ENCODE measurements around the gene NRP1.

NRP1 gene

DNA sequence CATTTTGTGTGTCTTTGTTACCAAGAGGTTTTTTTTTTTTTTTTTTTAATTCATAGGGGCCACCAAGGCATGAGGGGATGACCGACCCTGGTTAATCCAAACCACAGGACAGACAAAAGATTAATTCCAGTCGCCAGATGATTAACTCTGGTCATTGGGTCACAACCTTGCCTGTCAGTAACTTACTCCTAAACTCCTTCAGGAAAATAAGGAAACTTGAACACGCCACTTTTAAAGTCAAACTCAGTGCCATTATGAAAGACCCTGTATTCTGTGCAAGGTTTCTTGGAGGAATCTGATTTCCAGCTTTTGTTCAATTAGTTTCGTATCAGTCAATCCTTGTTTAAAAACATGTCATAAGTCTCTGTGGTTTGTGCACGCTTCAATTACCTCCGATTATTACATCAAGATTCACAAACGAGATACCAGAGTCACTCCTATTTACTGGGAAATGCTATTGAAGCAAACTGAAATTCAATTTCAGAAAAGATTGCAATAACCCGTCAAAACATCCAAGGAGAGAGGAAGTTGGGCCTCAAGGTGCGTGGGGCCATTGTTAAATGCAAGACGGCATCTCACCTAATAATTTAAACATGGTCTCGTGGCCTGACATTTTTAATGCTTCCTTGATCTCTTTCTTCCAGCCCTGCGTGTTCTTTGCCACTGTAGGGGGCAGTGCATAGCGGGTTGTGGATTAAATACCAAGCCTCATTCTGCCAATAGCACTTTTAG lies 44.0 kb downstream of the NRP1 start:
- no peak for DNase-seq (ENCODE audit: low read depth in 2 of 2)

DNA sequence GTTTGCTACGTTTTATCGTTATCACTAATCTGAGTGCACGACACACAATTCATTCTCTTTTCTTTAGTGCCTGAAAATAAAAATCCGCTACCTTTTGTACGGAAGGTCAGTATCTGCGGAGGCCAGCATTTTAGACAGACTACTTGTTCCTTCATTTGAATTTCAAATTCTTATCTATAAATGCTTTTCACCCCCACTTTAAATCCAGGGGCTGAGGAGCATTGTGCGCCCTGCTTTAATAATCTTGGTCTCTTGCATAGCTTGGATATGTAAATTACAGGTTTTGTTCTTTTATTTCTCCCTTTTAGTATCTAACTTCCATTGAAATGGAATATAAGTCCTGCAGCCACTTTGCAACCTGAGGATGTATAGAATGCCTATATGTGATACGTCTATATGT lies 44.7 kb downstream of the NRP1 start:
- DNase-seq (ENCODE audit: low read depth in 2 of 2): no peak

DNA sequence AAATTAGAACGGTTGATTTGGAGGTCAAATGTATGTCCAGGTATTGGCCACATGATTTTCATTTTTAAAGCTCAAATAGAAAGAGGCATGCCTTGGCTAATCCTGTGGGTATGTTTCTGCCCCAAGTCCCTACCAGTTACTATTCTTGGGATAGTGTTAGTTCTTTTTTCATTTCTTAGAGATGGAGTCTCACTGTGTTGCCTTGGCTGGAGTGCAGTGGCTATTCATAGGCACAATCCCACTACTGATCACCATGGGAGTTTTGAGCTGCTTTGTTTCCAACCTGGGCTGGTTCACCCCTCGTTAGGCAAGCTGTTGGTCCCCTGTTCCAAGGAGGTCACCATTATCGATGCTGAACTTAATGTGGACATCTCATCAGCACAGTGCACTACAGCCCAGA lies 46.3 kb downstream of the NRP1 start:
- no peak for DNase-seq (ENCODE audit: low read depth in 2 of 2)

DNA sequence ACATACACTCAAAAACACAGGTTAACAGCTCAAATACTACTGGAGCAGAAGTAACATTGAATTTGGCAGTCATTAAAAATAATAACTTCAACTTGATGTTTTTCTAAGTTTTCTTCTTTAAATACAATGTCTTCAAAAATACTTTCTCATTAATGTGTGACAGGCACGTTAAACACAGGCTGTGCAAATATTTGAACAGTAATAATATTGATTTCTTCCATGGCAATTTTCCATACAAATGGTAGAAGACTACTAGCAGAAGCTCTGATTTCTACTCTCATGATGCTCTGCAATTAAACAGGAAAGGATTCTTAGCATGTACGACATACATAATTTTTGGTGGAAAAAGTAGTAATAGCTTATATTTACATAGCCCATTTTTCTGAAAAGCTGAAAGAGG lies 47.4 kb downstream of the NRP1 start:
- DNase-seq (ENCODE audit: low read depth in 2 of 2): no peak

DNA sequence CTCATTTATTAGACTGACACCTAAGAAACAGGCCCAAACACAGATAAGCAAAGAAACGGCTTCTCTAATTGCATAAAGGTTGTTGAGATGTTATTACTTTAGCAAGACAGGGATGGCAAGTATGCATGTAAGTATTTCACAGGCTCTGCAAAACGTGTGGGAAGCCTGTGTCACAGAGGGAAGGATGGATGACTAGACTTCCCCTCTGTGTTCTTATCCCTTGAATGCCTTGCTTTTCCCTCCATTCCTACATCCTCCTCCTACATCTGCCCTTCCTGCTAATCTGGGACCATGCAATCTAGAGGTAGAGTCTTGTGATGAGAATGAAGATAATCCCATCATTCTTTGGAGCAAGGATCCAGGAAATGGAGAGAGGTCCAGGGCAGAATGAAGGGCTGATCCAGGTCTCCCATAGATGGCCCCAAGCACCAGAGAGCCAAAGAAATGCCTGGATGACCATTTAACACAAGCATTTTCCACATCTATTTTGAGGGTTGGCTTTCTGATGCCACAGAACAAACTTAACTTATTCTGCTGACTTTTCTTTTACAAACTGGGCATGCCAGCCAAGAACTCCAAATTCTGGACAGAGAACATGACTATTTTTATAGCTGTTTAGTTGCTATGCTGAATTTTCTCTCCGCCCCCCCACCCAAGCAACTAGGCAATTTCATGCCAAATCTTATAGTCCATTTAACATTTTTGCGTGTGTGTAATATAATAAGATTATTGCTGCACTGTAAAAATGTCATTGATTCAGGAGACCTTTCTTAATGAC lies 48.1 kb downstream of the NRP1 start:
- no peak for DNase-seq (ENCODE audit: low read depth in 2 of 2)

DNA sequence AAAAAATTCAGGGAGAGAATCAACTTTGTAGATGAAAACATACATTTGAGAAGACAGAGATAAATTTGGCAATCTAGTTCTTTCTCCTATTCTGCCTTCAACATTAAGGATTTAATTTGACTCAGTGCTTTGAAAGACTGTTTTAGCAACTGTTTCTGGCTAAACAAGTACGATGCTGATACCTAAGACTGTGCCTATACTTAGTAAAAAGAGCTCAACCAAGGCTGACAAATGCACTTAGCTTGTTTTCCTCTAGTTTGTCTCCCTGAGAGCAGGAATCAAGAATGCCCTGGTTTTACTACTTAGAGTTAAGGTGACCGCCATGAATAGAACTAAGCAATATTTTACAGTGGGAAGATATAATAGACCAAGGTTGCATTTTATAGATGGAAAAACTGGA lies 49.5 kb downstream of the NRP1 start:
- DNase-seq (ENCODE audit: low read depth in 2 of 2): no peak

DNA sequence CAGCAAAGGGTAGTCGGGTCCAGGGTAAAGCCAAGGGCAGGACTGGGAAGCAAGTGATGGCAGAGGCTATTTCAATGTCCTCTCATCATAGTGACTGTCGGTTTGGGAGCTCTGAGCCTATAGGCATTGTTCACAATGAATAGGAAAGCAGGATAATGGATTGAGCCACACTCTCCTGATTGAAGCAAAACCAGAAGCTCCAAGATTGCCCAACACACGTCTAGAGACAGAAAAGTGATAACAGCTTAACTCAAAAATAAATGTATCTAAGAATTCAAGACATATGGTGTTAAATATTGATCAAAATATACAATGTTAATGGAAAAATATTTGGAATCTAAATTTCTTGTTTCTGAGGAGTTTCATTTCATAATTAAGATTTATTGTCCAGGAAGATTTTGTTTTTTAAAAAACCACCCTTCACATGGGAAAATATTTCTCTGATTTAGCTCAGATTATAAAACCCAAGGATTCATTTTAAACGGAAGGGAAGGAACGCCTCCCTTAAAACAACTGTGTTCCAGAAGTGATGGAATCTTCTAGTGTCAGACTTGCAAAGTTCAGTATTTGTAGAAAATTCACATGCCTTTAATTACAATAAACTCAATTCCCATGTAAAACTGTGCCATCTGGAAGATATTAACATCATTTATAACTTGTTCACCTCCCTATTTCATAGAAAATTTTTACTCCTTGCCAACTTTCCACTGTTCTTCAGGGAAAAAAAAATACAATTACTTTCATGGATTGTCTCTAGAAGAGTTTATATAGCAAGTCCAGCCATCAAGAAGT lies 54.5 kb downstream of the NRP1 start:
- no peak for DNase-seq (ENCODE audit: low read depth in 2 of 2)

DNA sequence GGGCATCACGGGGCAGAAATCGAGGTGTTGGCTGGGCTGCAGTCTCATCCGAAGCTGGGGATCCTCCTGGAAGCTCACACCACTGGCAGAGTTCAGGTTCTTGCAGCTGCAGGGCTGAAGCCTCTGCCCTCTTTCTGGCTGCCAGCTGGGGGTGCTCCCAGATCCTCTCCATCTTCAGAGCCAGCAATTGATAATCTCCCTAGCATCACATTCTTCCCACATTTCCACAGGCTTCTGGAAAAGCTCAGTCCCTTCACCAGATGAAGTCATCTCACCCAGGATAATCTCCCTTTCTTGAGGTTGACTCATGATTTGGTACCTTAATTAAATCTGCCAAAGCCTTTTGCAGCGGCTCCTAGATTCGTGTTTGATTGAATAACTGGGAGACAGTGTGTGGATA lies 55.2 kb downstream of the NRP1 start:
- DNase-seq (ENCODE audit: low read depth in 2 of 2): no peak

DNA sequence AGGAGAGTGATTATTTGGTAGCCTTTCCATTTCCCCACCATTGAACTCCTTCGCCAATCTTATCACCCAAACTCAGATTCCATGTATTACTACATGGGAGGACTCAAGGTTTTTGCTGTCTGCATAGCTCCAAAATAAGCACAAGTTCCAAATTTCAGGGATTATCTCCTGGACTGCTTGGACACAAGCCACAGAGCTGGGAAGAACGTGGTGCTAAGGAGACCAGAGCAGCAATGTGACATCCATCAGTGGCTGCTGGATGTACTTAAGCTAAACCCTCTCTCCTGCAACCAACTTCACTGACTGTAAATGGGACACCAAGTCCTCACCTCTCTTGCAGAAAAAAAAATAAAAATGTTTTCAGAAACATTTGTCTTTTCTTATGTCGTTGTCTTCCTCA lies 56.3 kb downstream of the NRP1 start:
- DNase-seq (ENCODE audit: low read depth in 2 of 2): no peak

DNA sequence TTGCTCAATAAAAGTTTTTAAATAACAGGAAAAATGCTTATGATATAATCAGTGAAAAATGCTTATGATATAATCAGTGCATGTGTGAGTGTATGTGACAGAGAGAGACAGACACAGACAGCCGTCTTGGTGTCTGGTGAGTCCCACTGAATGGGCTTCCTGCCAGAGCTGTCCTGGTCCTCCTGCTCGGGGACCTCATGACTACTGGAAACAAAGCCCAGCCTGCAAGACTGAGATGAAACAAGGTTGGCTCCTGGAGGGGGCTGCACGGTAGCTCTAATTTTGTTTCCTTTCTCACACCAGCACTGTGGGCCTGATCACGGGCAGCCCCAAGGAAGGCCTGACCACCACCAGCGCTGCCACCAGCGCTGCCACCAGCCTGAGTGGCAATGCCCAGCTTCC lies 57.3 kb downstream of the NRP1 start:
- DNase-seq (ENCODE audit: low read depth in 2 of 2): no peak

DNA sequence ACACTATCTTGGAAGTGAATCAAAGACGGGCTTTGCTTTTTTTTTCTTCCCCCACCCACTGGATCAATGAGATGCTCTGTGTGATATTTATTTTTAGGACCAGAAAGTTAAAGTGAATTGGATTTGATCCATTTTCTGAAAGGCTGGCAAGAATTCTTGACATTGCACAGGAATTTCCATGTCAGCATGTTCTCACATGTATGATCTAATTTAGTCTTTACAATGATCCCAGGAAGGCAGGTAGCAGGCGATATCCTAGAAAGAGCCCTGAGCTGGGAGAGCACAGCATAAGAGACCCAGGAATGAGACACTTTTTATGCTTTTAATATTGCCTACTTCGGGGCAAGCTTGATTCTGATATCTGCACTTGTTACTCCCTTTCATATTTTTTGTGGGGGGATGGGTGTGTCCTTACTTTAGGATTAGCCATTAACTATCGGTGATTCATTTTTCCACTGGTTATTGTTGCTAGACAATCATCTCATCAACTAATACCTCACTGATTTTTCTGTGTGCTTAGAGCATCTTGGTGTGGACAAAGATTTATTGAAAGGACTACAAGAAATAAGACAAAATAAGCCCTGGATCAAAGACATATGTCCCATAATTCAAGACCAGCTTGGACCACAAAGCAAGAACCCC lies 58.1 kb downstream of the NRP1 start:
- DNase-seq (ENCODE audit: low read depth in 2 of 2): no peak

DNA sequence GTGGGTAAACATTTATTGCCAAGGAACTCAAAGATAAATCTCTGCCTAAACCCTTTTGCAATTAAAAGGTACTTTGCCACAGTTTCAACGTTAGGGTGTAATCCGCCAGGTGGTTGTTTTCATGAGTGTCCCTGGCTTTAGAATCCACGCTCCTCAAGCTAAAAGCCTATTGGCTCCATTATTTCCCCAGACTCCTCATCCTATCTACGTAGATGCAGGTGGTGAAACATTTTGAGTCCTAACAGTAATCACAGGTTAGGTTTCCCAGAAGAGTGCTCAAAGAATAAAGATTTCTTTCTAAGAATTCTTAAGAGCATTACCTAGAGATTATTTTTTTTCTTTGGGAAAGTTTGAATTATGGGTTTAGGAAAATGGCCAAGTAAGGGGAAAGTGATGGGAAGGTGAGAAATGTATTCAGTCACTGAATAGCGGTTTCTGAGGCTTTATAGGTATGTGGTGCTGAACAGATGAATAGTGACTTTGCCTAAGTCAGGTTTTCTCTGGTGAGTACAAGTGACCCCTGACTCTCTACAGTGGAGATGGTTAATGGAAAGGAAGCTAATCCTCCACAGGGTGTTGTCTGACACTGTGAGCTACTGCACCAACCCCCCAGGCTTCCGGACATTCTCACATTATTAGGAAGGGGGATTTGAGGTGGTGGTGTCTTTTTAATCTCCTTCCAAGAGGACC lies 60.2 kb downstream of the NRP1 start:
- no peak for DNase-seq (ENCODE audit: low read depth in 2 of 2)

DNA sequence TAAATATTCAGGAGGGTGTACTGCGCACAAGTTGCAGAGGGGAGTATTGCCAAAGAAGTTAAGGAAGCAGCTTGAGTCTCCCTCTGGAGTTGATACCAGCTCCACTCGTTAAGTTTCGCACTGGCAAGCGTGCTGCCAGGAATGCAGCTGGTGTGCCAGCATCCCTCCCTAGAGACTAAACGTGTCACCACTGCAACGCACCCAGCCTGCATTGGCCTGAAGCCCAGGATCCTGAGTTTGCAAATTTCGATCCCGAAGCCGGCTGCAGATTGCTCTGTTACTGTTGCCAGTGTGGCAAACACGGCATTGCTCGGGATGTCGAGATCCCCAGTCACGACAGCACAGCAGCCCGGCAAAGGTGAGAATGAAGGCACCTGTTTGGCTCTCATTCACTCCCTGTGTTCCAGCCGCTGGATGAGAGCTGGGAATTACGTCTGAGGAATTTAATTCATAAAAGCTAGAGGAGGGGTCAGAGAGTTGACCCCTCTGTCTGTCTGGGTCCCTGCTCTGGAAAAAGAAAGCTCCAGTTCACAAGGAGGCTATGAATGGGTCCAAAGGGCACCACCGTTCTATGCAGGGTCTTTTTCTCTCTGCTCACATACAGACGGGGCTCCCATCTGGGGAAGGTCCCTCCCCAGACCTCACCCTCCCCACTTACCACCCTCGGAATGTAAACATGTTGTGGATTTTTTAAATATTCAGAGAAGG lies 61.0 kb downstream of the NRP1 start:
- no peak for DNase-seq (ENCODE audit: low read depth in 2 of 2)

DNA sequence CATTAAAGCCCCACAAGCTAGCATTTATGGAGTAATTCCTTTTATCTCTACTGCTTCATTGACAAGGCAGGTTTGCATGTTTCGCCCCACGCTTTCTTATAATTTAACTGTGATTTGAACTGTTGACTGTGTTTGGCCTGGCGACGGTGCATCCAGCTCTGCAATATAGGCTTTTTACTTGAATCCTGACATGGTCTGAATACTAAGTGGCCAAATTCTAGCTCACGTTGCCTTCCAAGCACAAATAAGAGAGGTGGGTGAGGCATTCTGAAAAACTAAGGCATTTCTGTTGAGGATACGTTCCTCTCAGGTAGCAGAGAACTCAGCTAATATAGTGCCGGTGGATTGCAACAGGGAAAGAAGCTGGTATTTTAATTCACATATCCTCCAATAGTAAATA lies 61.8 kb downstream of the NRP1 start:
- DNase-seq (ENCODE audit: low read depth in 2 of 2): no peak

DNA sequence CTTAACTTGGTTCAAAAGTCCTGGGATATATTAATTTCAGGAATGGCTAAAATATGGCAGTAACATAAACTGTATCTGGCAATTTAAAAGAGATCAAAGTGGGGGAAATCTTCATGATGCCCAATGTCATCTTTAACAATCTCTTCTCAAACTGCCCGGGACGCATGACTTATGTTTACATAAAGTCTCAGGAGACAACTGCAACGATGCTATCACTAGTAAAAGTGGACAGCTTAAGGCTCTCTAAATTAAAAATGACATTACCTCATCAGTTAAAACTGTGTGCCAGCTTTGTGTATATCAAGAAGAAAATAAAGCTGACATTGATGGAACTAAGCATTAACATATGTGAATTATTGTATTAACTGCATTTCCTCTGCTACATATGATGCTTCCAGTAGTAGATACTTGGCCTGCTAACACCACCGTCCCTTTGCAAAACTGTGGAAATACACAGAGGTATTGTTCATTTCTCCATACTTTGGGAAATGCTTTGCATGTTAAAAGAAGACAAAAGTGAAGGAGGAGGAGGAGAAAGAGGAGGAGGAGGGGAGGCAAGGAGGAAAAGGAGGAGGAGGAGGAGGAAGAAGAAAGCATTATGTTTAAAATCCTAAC lies 62.4 kb downstream of the NRP1 start:
- no peak for DNase-seq (ENCODE audit: low read depth in 2 of 2)

DNA sequence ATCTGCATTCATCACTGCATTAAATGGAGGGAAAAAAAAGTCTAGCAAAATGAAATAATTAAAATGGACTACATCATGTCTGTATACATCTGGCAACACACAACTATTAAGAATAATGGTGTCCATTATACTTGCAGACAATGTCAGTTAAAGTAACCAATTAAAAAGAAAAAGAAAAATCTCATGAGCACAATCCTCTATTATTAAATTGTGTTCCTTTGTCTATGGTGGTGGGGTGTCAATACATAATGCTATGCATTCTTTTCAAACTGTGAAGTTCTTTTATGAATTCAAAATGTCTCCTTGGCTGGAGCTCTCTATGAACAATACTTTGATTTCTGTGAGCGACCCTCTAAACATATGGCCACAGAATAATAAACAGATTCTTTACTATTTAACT lies 63.5 kb downstream of the NRP1 start:
- DNase-seq (ENCODE audit: low read depth in 2 of 2): no peak

DNA sequence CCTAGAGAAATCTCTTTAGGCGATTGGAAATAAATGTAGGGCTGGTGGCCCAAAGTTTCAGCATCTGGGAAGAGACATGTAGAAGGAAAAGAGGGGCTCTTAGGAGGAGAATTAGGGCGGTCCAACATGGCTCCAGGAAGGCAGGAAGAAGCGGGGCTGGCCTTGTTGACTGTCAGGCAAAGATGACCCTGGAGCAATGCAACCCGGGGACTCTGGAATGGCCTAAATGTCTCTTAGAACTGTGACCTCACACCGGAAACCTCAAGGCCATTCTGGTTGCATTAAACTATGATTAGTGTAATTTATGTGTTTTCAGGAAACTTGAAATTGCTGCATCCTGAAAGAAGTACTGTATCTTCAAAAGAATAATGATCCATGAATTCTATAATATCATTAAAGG lies 66.8 kb downstream of the NRP1 start:
- no peak for DNase-seq (ENCODE audit: low read depth in 2 of 2)

DNA sequence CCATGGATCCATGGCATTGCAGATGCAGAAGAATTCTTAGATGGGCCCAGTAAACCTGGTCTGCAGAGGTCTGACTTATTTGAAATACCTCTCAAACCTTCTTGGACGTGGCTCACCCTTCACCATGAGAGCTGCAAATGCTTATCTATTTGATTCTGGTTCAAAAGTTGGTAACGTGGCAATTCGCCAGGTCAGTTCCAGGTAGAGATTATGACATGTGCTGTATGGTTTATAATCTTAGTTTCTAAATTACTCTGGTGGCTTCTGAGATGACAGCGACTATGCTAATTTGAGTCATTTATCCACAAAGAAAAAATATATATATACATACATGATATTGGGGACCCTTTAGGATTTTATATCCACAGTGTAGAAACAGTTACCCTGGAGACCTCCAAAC lies 68.8 kb downstream of the NRP1 start:
- peak; percentile 46 to 54 for DNase-seq (ENCODE audit: low read depth in 2 of 2)

DNA sequence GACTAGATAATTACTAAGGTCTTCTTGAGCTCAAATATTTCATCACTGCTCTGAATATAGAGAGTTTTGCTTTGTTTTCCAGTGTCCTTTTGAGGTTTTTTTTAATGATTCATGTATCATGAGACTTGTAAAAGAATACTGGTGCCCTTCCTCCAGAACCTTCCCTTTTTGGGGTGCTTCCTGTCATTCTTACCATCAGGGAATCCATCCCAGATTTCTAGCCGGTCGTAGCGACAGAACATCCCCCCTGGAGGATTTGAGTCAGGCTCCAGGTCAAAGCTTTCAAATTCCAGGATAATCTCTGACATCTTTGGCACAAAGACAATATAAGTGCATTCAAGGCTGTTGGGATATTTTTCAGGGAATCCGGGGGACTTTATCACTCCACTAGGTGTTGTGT lies 71.0 kb downstream of the NRP1 start:
- DNase-seq (ENCODE audit: low read depth in 2 of 2): no peak

DNA sequence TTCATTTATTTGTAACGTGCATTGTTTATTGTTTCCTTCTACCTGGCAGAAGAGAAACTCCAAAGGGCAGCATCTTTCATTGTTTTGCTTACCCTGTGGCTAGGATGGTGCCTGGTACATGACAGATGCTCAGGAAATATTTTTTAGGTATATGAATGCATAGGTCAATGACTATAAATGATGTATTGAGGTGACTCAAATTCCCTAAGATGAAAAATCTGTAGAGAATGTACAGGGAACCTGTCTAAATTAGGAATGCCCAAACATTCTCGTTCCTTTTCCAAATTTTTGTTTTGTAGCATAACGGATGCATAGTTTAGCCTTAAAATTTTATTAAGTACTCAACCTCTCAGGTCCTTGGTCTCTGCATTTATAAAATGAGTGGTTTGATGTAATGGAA lies 71.6 kb downstream of the NRP1 start:
- DNase-seq (ENCODE audit: low read depth in 2 of 2): no peak
